ENCODE results near the gene AFF1. TPM values are rescaled to one million over a fixed set of nuclear protein-coding genes. Genes with fewer than 3 reads are reported as not detected.

AFF1 gene
- total and polyA plus RNA-seq, 2 experiments from 2014 or later: 9.4 to 13.8 TPM

GRCh38 chr4:87025614-87026041 lies 90.8 kb downstream of the AFF1 start:
- Histone ChIP-seq H3K4me2 (ENCODE audit: unreplicated experiment) (no peak overlapping the region), H3K9me3 (ENCODE audit: low read depth) (no peaks in the 10 kb centered on the region), H3F3A (ENCODE audit: insufficient read depth) (no peaks in the 10 kb centered on the region), H3K4me1 (ENCODE audit: insufficient read depth) (peaks cover 15% of the 10 kb centered on the region), H3K9ac (no peak overlapping the region), H2AFZ (no peak overlapping the region), H3K36me3 (ENCODE audit: low read depth) (no peaks in the 10 kb centered on the region), H3K9me2 (ENCODE audit: insufficient read depth) (no peaks in the 10 kb centered on the region), H3K4me3 (no peak overlapping the region), H3K27me3 (replicated peaks; ENCODE audit: insufficient read depth) (no peaks in the 10 kb centered on the region), H4K20me1 (ENCODE audit: insufficient read depth) (no peaks in the 10 kb centered on the region), H3K27ac (no peak overlapping the region), H3K79me2 (ENCODE audit: insufficient read depth) (peaks cover 96% of the 10 kb centered on the region)
- DNase-seq: no peak
- WGBS, 2 experiments (ENCODE audit: low coverage in 1 of 2, low lambda C conversion rate in 2 of 2, missing lambda C conversion rate in 2 of 2): 74 to 85% methylated on average over 6 of the region's 6 CpGs
- in situ Hi-C loops (cut with MboI): no loop called here
- TF ChIP-seq EZH2 (IDR thresholded peaks at IDR 0.05; ENCODE audit: insufficient read depth, poor library complexity, severe bottlenecking) (no peak), EZH2phosphoT487 (IDR thresholded peaks at IDR 0.05; ENCODE audit: insufficient read depth, low read depth) (no peak)

GRCh38 chr4:87026800-87027495 lies 92.1 kb downstream of the AFF1 start:
- Histone ChIP-seq H3K36me3 (ENCODE audit: low read depth) (no peaks in the 10 kb centered on the region), H3F3A (ENCODE audit: insufficient read depth) (0 out of 2 replicates have a peak, but pooled peaks cover 8% of the 10 kb centered on the region), H3K4me2 (ENCODE audit: unreplicated experiment) (no peak overlapping the region), H3K9ac (no peak overlapping the region), H4K20me1 (ENCODE audit: insufficient read depth) (peaks cover 4% of the 10 kb centered on the region; the same call in 1 of the 2 replicates), H3K27me3 (replicated peaks; ENCODE audit: insufficient read depth) (no peaks in the 10 kb centered on the region), H3K9me2 (ENCODE audit: insufficient read depth) (no peaks in the 10 kb centered on the region), H2AFZ (no peak overlapping the region), H3K27ac (no peak overlapping the region), H3K79me2 (ENCODE audit: insufficient read depth) (peaks cover 96% of the 10 kb centered on the region), H3K9me3 (ENCODE audit: low read depth) (no peaks in the 10 kb centered on the region), H3K4me1 (ENCODE audit: insufficient read depth) (peaks cover 28% of the 10 kb centered on the region), H3K4me3 (no peak overlapping the region)
- WGBS, 2 experiments (ENCODE audit: low coverage in 1 of 2, low lambda C conversion rate in 2 of 2, missing lambda C conversion rate in 2 of 2): 59 to 67% methylated on average over 4 of the region's 4 CpGs
- no peak for DNase-seq
- no peak for TF ChIP-seq EZH2 (IDR thresholded peaks at IDR 0.05; ENCODE audit: insufficient read depth, poor library complexity, severe bottlenecking)
- TF ChIP-seq EZH2phosphoT487 (IDR thresholded peaks at IDR 0.05; ENCODE audit: insufficient read depth, low read depth): no peak
- in situ Hi-C loops (cut with MboI): no loop called here

GRCh38 chr4:87029356-87029755 lies 94.5 kb downstream of the AFF1 start:
- 0 out of 2 replicates have a peak, but pooled peaks cover 18% of the 10 kb centered on the region for H3F3A ChIP-seq (ENCODE audit: insufficient read depth)
- no peak overlapping the region for H3K4me2 ChIP-seq (ENCODE audit: unreplicated experiment)
- in situ Hi-C loops (cut with MboI): no loop called here
- peaks cover 50% of the 10 kb centered on the region for H3K4me1 ChIP-seq (ENCODE audit: insufficient read depth)
- no peaks in the 10 kb centered on the region for H3K9me3 ChIP-seq (ENCODE audit: low read depth)
- no peak overlapping the region for H2AFZ ChIP-seq
- no peak overlapping the region for H3K4me3 ChIP-seq
- peaks cover 4% of the 10 kb centered on the region; the same call in 1 of the 2 replicates for H4K20me1 ChIP-seq (ENCODE audit: insufficient read depth)
- H3K9ac ChIP-seq: no peak overlapping the region
- H3K9me2 ChIP-seq (ENCODE audit: insufficient read depth): no peaks in the 10 kb centered on the region
- no peaks in the 10 kb centered on the region for H3K27me3 ChIP-seq (replicated peaks; ENCODE audit: insufficient read depth)
- TF ChIP-seq EZH2 (IDR thresholded peaks at IDR 0.05; ENCODE audit: insufficient read depth, poor library complexity, severe bottlenecking) (no peak), EZH2phosphoT487 (IDR thresholded peaks at IDR 0.05; ENCODE audit: insufficient read depth, low read depth) (no peak)
- 56 to 63% methylated on average over 5 of the region's 5 CpGs for WGBS, 2 experiments (ENCODE audit: low coverage in 1 of 2, low lambda C conversion rate in 2 of 2, missing lambda C conversion rate in 2 of 2)
- no peak for DNase-seq
- no peaks in the 10 kb centered on the region for H3K36me3 ChIP-seq (ENCODE audit: low read depth)
- H3K79me2 ChIP-seq (ENCODE audit: insufficient read depth): peaks cover 99% of the 10 kb centered on the region
- H3K27ac ChIP-seq: no peak overlapping the region

GRCh38 chr4:87030124-87030523 lies 95.3 kb downstream of the AFF1 start:
- in situ Hi-C loops (cut with MboI): no loop called here
- H3K4me2 ChIP-seq (ENCODE audit: unreplicated experiment): no peak overlapping the region
- H3F3A ChIP-seq (ENCODE audit: insufficient read depth): 0 out of 2 replicates have a peak, but pooled peaks cover 18% of the 10 kb centered on the region
- H2AFZ ChIP-seq: no peak overlapping the region
- H3K27me3 ChIP-seq (replicated peaks; ENCODE audit: insufficient read depth): no peaks in the 10 kb centered on the region
- WGBS, 2 experiments (ENCODE audit: low coverage in 1 of 2, low lambda C conversion rate in 2 of 2, missing lambda C conversion rate in 2 of 2): 69 to 72% methylated on average over 4 of the region's 4 CpGs
- H4K20me1 ChIP-seq (ENCODE audit: insufficient read depth): peaks cover 4% of the 10 kb centered on the region; the same call in 1 of the 2 replicates
- H3K27ac ChIP-seq: no peak overlapping the region
- no peak for TF ChIP-seq EZH2phosphoT487 (IDR thresholded peaks at IDR 0.05; ENCODE audit: insufficient read depth, low read depth)
- TF ChIP-seq EZH2 (IDR thresholded peaks at IDR 0.05; ENCODE audit: insufficient read depth, poor library complexity, severe bottlenecking): no peak
- peaks cover 99% of the 10 kb centered on the region for H3K79me2 ChIP-seq (ENCODE audit: insufficient read depth)
- H3K9me3 ChIP-seq (ENCODE audit: low read depth): no peaks in the 10 kb centered on the region
- no peaks in the 10 kb centered on the region for H3K36me3 ChIP-seq (ENCODE audit: low read depth)
- no peak overlapping the region for H3K4me3 ChIP-seq
- no peaks in the 10 kb centered on the region for H3K9me2 ChIP-seq (ENCODE audit: insufficient read depth)
- H3K9ac ChIP-seq: no peak overlapping the region
- DNase-seq: no peak
- peaks cover 57% of the 10 kb centered on the region for H3K4me1 ChIP-seq (ENCODE audit: insufficient read depth)

Measured in GM23248 (cell line).